22Rv1 (cell line): ENCODE results near the gene PLCB4.

Experiments
- CTCF ChIP-seq: fragments of 450-650 bp; IDR thresholded peaks from 2 replicates; pipeline ENCODE4 v1.5.1; 2017; ENCODE audit warnings: mild to moderate bottlenecking
- ZFX ChIP-seq: fragments of 450-650 bp; IDR thresholded peaks from 2 replicates; pipeline ENCODE4 v1.6.1; 2017; ENCODE audit warnings: antibody characterized with exemption, borderline replicate concordance

GRCh38 chr20:9518576-9519175, 449.8 kb downstream of the PLCB4 start:
- TF ChIP-seq CTCF (no peak), ZFX (no peak)
